SK-N-SH (cell line): Measurements from ENCODE around the gene DBH. TPM values are rescaled to one million over a fixed set of nuclear protein-coding genes. Genes with fewer than 3 reads are reported as not detected.

Experiments
- CTCF ChIA-PET: fragments of 300-600, 350-600 bp; formaldehyde crosslinking; extraction: SDS; loops from one replicate; lab custom pipeline; 2021; lab: Yijun Ruan, JAX
- POLR2A ChIA-PET: fragments of 350-600 bp; sonication (Branson Sonifier 250); formaldehyde crosslinking; extraction: SDS; loops from one replicate; lab custom pipeline; 2020; ENCODE audit warnings: antibody characterized with exemption, inconsistent platforms; lab: Yijun Ruan, JAX
- DNase-seq: peaks from one replicate; pipeline ENCODE4 v3.0.0; 2012
- H2AFZ ChIP-seq: fragments of 200-600 bp; sonication (generic); 2 replicates; pipeline ENCODE4 v1.8.1; 2016; ENCODE audit warnings: antibody characterized with exemption, mild to moderate bottlenecking, low read depth
- H3F3A ChIP-seq: fragments of 200-600 bp; sonication (generic); replicated peaks from 2 replicates; pipeline ENCODE3; 2016; ENCODE audit warnings: antibody characterized with exemption, mild to moderate bottlenecking; ENCODE audit not compliant: insufficient read depth
- H3K27ac ChIP-seq, 2 experiments: fragments of 200-500 bp in 1 of 2; fragments of 200-600 bp in 1 of 2; sonication (Bioruptor generic) in 1 of 2; sonication (generic), shearing (Covaris generic) in 1 of 2; 2 replicates each; pipeline versions ENCODE4 v1.5.1 to v1.6.1; 2014 to 2016; ENCODE audit warnings: low read depth in 2 of 2, inconsistent platforms in 1 of 2, low read length in 1 of 2, mild to moderate bottlenecking in 1 of 2, mixed read lengths in 1 of 2
- H3K27me3 ChIP-seq: fragments of 200-600 bp; sonication (generic), shearing (Covaris generic); 2 replicates; pipeline ENCODE4 v1.6.1; 2016; ENCODE audit warnings: mixed run types; ENCODE audit not compliant: insufficient read depth
- H3K36me3 ChIP-seq, 2 experiments: fragments of 200-500 bp in 1 of 2; fragments of 200-600 bp in 1 of 2; sonication (Bioruptor generic) in 1 of 2; sonication (generic) in 1 of 2; replicated peaks in 1 of 2; 2 replicates each; pipeline versions ENCODE3 to v1.5.1; 2014 to 2016; ENCODE audit warnings: low read length in 1 of 2, mild to moderate bottlenecking in 1 of 2; ENCODE audit not compliant: insufficient read depth in 2 of 2, control insufficient read depth in 1 of 2
- H3K4me1 ChIP-seq, 2 experiments: fragments of 200-500 bp in 1 of 2; fragments of 200-600 bp in 1 of 2; sonication (Bioruptor generic) in 1 of 2; sonication (generic), shearing (Covaris generic) in 1 of 2; 2 replicates each; pipeline versions ENCODE4 v1.5.1 to v1.6.1; 2014 to 2016; ENCODE audit warnings: low read depth in 1 of 2, low read length in 1 of 2, mixed run types in 1 of 2; ENCODE audit not compliant: insufficient read depth in 2 of 2, control insufficient read depth in 1 of 2
- H3K4me2 ChIP-seq: fragments of 200-600 bp; sonication (generic), shearing (Covaris generic); 2 replicates; pipeline ENCODE4 v1.6.1; 2017; ENCODE audit warnings: mixed run types
- H3K4me3 ChIP-seq, 2 experiments: fragments of 200-500 bp in 1 of 2; fragments of 200-600 bp in 1 of 2; sonication (Bioruptor generic) in 1 of 2; sonication (generic), shearing (Covaris generic) in 1 of 2; 2 replicates each; pipeline versions ENCODE4 v1.5.1 to v1.8.1; 2014 to 2016; ENCODE audit warnings: low read depth in 2 of 2, inconsistent platforms in 1 of 2, low read length in 1 of 2, mild to moderate bottlenecking in 1 of 2, mixed read lengths in 1 of 2, moderate library complexity in 1 of 2
- H3K79me2 ChIP-seq: fragments of 200-600 bp; sonication (generic); 2 replicates; pipeline ENCODE4 v1.8.1; 2017; ENCODE audit warnings: mild to moderate bottlenecking; ENCODE audit not compliant: insufficient read depth
- H3K9ac ChIP-seq: fragments of 200-600 bp; sonication (generic); 2 replicates; pipeline ENCODE4 v1.6.1; 2017; ENCODE audit warnings: mixed run types
- H3K9me2 ChIP-seq: fragments of 200-600 bp; sonication (generic); 2 replicates; pipeline ENCODE4 v1.6.1; 2017; ENCODE audit warnings: mixed run types
- H3K9me3 ChIP-seq: fragments of 200-600 bp; sonication (generic); 2 replicates; pipeline ENCODE4 v1.6.1; 2017; ENCODE audit warnings: mixed run types, mild to moderate bottlenecking, moderate library complexity
- H4K20me1 ChIP-seq: fragments of 200-600 bp; sonication (generic); 2 replicates; pipeline ENCODE4 v1.6.1; 2017; ENCODE audit warnings: mild to moderate bottlenecking, mixed run types; ENCODE audit not compliant: insufficient read depth
- ELF1 ChIP-seq: IDR thresholded peaks from 2 replicates; pipeline ENCODE4 v1.4.0; 2012
- GABPA ChIP-seq: IDR thresholded peaks from 2 replicates; pipeline ENCODE4 v1.4.0; 2012; ENCODE audit warnings: low read depth, mild to moderate bottlenecking
- MXI1 ChIP-seq: IDR thresholded peaks from 2 replicates; pipeline ENCODE4 v1.6.1; 2012; ENCODE audit warnings: mild to moderate bottlenecking, low read depth, low read length, improper control_type of control experiment
- NFIC ChIP-seq: IDR thresholded peaks from 2 replicates; pipeline ENCODE4 v1.4.0; 2012; ENCODE audit warnings: borderline replicate concordance
- RCOR1 ChIP-seq: fragments of 150-350 bp; IDR thresholded peaks from 2 replicates; pipeline ENCODE4 v1.6.1; 2017; ENCODE audit warnings: antibody characterized with exemption, low read length
- TAF1 ChIP-seq: IDR thresholded peaks from 2 replicates; pipeline ENCODE4 v1.6.1; 2012; ENCODE audit warnings: low read depth, mild to moderate bottlenecking, low read length, moderate library complexity, borderline replicate concordance
- TEAD4 ChIP-seq: IDR thresholded peaks from 2 replicates; pipeline ENCODE4 v1.4.0; 2012; ENCODE audit warnings: mild to moderate bottlenecking, borderline replicate concordance; ENCODE audit not compliant: insufficient read depth
- YY1 ChIP-seq: IDR thresholded peaks from 2 replicates; pipeline ENCODE4 v1.4.0; 2012; ENCODE audit warnings: low read depth, mild to moderate bottlenecking
- WGBS: methylation state at CpG from one replicate; pipeline ENCODE4 v1.1.6; 2017; ENCODE audit warnings: low lambda C conversion rate; 5-methylcytosine and 5-hydroxymethylcytosine counted together
- polyA plus RNA-seq, 3 experiments: library from polyadenylated mRNA; depleted of rRNA; stranded (reverse); fragments of >200 nt; gene quantifications; 2 replicates each; pipeline ENCODE4 v1.2.3, GENCODE V29; 2012
- TF ChIP-seq, protein P1 (sequence below): IDR thresholded peaks from 2 replicates; pipeline ENCODE4 v1.6.1; 2012; ENCODE audit warnings: mild to moderate bottlenecking, low read depth, low read length, moderate library complexity
- TF ChIP-seq, protein P2 (sequence below): IDR thresholded peaks from 2 replicates; pipeline ENCODE4 v1.4.0; 2012; ENCODE audit warnings: low read depth
- TF ChIP-seq, protein P3 (sequence below): fragments of 150-350 bp; IDR thresholded peaks from 2 replicates; pipeline ENCODE4 v1.6.1; 2017; ENCODE audit warnings: antibody characterized with exemption, low read length, low read depth, borderline replicate concordance
- TF ChIP-seq, protein P4 (sequence below): IDR thresholded peaks from 2 replicates; pipeline ENCODE4; 2012

Gene DBH
- polyA plus RNA-seq, 1 of the 3 experiments (the other 2 are of a cell fraction): 0.92 TPM

DNA sequence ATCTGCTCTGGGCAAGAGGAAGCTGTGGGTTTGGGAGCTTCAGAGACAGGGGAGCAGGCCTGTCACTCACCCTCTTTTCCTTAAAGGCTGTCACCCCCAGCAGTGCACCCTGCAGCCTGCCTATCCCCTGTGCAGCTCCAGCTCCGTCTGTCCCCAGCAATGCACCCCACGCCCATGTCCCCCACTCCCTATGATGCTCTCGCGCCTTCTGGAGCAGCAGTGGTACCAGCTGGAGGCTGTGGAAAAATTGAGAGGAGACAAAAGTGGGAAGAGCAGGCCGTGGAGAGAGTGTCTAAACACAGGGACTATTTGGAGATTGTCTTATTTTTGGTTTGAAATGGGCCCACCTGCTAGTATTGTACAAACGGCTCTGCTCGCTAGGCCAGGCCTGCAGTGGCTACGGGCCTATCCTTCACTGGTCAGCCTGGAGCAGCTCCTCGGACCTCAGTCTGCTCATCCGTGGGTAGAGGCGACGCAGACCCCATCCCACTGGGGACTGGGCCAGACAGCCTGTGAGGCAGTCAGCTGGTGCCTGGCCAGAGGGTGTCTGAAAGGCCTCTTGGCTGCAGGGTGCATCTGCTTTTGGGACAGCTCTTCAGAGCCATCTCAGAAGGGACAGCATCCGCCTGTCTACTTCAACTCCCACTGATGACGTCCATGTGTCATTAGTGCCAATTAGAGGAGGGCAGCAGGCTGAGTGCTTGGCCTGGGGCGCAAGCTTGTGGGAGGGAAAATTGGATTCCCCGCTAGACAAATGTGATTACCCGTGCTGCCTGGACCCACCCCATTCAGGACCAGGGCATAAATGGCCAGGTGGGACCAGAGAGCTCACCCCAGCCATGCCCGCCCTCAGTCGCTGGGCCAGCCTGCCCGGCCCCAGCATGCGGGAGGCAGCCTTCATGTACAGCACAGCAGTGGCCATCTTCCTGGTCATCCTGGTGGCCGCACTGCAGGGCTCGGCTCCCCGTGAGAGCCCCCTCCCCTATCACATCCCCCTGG lies at the start of gene DBH (continued):
- TF ChIP-seq RCOR1: peak; percentile 89
- TF ChIP-seq, protein P1, sequence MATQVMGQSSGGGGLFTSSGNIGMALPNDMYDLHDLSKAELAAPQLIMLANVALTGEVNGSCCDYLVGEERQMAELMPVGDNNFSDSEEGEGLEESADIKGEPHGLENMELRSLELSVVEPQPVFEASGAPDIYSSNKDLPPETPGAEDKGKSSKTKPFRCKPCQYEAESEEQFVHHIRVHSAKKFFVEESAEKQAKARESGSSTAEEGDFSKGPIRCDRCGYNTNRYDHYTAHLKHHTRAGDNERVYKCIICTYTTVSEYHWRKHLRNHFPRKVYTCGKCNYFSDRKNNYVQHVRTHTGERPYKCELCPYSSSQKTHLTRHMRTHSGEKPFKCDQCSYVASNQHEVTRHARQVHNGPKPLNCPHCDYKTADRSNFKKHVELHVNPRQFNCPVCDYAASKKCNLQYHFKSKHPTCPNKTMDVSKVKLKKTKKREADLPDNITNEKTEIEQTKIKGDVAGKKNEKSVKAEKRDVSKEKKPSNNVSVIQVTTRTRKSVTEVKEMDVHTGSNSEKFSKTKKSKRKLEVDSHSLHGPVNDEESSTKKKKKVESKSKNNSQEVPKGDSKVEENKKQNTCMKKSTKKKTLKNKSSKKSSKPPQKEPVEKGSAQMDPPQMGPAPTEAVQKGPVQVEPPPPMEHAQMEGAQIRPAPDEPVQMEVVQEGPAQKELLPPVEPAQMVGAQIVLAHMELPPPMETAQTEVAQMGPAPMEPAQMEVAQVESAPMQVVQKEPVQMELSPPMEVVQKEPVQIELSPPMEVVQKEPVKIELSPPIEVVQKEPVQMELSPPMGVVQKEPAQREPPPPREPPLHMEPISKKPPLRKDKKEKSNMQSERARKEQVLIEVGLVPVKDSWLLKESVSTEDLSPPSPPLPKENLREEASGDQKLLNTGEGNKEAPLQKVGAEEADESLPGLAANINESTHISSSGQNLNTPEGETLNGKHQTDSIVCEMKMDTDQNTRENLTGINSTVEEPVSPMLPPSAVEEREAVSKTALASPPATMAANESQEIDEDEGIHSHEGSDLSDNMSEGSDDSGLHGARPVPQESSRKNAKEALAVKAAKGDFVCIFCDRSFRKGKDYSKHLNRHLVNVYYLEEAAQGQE: no peak
- no peak for TF ChIP-seq YY1
- TF ChIP-seq, protein P2, sequence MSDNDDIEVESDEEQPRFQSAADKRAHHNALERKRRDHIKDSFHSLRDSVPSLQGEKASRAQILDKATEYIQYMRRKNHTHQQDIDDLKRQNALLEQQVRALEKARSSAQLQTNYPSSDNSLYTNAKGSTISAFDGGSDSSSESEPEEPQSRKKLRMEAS: no peak
- no peak for TF ChIP-seq ELF1
- peak; percentile 93 for TF ChIP-seq MXI1
- TF ChIP-seq TAF1: no peak
- TF ChIP-seq, protein P3, sequence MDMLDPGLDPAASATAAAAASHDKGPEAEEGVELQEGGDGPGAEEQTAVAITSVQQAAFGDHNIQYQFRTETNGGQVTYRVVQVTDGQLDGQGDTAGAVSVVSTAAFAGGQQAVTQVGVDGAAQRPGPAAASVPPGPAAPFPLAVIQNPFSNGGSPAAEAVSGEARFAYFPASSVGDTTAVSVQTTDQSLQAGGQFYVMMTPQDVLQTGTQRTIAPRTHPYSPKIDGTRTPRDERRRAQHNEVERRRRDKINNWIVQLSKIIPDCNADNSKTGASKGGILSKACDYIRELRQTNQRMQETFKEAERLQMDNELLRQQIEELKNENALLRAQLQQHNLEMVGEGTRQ: peak; percentile 40; the same call in 1 of the 2 replicates

DNA sequence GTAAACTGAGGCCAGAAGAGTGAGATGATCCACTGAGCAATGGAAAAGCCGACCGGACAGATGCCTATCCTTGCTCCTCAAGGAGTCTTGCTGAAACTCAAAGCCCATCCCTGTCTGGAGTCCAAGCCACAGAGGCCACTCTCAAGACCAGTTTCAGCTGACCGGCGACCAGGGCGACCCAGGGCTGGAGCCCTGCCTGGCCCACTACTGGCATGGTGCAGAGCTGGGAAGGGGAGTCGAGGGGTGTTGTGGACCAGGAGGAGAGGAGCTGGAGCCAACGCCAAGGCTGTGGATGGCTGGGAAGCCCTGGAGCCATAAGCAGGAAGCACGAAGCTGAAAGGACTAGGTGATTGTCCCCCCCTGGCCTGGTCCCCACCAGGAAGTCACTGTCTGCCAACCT lies 49.1 kb upstream of the DBH start:
- ChIA-PET CTCF (interaction anchor here (1.0 to 9.1 kb wide), 4 partner anchors 10 to 55 kb away, joined by 3 to 102 read pairs (median 28); partner anchors contain the start of genes ADAMTSL2 and FAM163B), POLR2A (interaction anchor here (1.0 to 5.1 kb wide), 7 partner anchors 48 to 72 kb away, joined by 3 to 94 read pairs (median 4); partner anchors contain the start of genes ADAMTSL2 and DBH)
- peaks cover 0 to 74% of the 10 kb centered on the region in 2 experiments; a peak in 3 of 4 replicates for H3K4me1 ChIP-seq
- no peak for TF ChIP-seq GABPA
- no peak for TF ChIP-seq TEAD4
- TF ChIP-seq, protein P2: no peak
- no peak for TF ChIP-seq ELF1
- TF ChIP-seq, protein P4, sequence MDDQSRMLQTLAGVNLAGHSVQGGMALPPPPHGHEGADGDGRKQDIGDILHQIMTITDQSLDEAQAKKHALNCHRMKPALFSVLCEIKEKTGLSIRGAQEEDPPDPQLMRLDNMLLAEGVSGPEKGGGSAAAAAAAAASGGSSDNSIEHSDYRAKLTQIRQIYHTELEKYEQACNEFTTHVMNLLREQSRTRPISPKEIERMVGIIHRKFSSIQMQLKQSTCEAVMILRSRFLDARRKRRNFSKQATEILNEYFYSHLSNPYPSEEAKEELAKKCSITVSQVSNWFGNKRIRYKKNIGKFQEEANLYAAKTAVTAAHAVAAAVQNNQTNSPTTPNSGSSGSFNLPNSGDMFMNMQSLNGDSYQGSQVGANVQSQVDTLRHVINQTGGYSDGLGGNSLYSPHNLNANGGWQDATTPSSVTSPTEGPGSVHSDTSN: no peak
- no peak for TF ChIP-seq NFIC
- TF ChIP-seq, protein P3: no peak
- no peak overlapping the region for H3K9ac ChIP-seq
- no peak overlapping the region for H2AFZ ChIP-seq
- WGBS: 70% methylated on average over 8 of the region's 8 CpGs
- no peaks in the 10 kb centered on the region for H4K20me1 ChIP-seq
- no peaks in the 10 kb centered on the region for H3K79me2 ChIP-seq
- H3K27ac ChIP-seq: peak overlapping the region in 1 of 2 experiments; percentile 100; a peak in 2 of 4 replicates
- no peaks in the 10 kb centered on the region for H3K9me3 ChIP-seq
- no peaks in the 10 kb centered on the region for H3K9me2 ChIP-seq
- H3K4me2 ChIP-seq: no peak overlapping the region
- no peak overlapping the region for H3K4me3 ChIP-seq
- no peaks in the 10 kb centered on the region for H3K36me3 ChIP-seq
- no peaks in the 10 kb centered on the region for H3F3A ChIP-seq
- no peak for DNase-seq
- peaks cover 19% of the 10 kb centered on the region for H3K27me3 ChIP-seq
